HG03045 (cell line): ENCODE results near the gene SLC26A3.

Source experiments
- ATAC-seq: cut with Tn5 transposase; IDR thresholded peaks from one replicate; pipeline ENCODE4 v1.9.1; 2021; ENCODE audit warnings: mild to moderate bottlenecking, moderate library complexity; ENCODE audit not compliant: unreplicated experiment

SLC26A3 gene

DNA sequence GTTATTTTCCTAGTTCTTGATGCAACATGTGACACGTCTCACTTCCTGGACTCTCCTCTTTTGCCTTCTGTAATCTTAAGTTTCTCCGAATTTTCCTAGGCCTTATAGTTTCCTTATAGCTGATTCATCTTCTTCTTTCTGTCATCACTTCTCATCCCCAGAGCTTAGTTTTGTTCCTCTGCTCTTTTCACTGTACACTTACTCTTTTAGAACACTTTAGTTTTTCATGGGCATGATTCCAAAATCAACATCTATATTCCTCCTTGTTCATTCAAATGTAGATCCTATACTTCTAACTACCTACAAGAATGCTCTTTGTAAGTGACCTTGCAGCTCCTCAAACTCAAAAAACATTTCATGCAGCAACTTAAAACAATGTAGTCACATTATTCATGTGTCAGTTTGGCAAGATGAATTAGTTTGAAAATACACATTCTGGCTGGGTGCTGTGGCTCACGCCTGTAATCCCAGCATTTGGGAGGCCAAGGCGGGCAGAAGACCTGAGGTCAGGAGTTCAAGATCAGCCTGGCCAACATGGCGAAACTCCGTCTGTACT is 13.1 kb upstream of the SLC26A3 start:
- no peak for ATAC-seq

DNA sequence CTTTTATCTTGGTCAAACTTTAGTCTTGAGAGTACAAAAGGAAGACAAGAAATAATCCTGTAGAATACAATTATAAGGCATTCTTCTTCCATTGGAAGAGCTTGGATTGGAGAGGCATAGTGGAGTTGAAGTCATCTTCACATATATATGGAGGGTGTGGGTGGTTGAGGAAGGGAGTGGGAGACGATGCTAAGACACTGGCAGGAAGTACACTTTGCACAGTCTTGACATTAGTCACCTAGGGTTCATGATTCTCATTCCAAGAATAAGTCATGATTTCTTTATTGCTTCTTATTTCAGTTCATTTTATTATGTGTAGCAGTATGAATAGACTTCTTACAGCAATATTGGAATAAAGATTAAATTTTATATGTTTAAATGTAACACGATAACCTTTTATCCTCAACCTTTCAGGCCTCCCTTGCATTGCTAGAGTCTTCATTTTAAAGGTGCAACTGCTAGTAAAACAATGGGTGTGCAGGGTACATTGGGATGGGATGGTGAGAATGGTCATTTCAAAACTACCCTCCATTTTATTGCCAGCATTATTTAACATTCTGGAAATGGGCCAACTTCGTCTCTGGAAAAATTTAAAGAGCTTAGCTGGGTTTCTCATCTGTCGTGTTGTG is 12.3 kb upstream of the SLC26A3 start:
- no peak for ATAC-seq

- no peak for ATAC-seq
These were observed 10.5 kb upstream of the SLC26A3 start for GRCh38 chr7:107813524-107813923.

- no peak for ATAC-seq
These were observed 8.9 kb upstream of the SLC26A3 start for GRCh38 chr7:107811934-107812333.

DNA sequence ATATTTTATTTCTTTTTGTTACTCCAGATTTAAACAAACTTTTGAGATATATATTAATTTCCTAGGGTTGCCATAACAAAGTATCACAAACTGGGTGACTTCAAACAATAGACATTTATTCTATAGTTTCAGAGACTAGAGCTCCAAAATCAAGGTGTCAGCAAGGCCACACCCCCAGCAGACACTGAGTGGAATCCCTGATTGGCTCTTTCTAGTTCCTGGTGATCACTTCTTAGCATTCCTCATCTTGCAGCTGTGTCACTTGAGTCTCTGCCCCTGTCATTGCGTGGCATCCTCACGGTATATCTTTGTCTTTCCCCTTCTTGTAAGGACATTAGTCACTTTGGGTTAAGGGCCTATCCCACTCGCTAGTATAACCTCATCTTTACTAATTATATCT is 7.6 kb upstream of the SLC26A3 start:
- no peak for ATAC-seq

- ATAC-seq = no peak
These were observed 6.2 kb upstream of the SLC26A3 start for GRCh38 chr7:107809179-107809578.

DNA sequence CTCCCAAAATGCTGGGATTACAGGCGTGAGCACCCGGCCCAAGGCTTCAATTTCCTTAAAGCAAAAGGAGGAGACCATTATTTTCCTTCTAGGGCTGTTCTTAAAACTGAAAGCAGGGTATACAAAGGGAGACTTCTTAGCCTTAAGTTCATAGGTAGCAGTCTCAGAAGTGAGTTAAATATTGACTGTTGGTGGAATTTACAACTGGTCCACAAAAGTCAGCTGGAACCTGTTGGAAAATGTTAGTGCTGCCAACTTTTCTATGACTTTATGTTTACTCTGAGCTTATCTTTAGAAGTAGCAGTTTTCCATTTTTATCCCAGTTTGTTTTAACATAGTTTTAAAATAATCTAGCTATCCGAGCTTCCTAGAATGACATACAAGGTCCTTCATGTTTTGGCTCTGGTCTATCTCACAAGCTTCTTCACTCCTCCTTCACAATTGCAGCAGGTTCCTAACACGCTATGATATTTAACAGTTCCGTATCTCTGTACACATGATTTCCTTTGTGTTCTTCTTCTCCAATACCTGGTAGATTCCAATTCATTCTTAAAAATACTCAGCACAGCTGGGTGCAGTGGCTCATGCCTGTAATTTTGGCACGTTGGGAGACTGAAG is 3.3 kb downstream of the SLC26A3 start:
- no peak for ATAC-seq

DNA sequence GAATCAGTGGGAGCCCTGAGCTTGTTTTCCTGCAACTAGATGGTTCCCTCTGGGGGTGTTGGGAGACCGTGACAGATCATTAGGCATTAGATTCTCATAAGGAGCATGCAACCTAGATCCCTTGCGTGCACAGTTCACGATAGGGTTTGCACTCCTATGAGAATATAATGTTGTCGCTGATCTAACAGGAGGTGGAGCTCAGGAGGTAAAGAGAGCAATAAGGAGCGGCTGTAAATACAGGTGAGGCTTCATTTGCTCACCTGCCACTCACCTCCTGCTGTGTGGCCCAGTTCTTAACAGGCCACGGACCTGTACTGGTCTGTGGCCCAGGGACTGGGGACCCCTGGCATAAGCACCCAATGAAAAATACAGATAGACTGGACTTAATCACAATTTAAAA is 10.7 kb downstream of the SLC26A3 start:
- no peak for ATAC-seq

DNA sequence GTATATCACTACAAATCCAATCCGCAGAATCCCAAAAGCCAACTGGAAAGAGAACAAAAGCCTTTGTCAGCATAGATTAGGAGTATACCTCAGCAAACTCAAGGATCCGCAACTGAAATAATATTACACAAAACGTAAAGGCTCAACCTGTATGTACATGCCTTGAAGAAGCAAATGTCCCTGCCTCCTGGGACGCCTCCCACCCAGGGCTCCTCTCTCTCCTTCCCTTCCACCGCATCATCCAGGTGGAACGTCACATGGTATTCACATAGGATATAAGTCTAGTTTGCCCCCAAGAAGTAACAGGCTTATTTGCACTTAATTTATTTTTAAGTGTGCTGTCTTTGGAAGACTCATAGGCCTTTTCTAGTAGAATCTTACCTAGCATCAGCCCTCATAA is 13.4 kb downstream of the SLC26A3 start:
- no peak for ATAC-seq

DNA sequence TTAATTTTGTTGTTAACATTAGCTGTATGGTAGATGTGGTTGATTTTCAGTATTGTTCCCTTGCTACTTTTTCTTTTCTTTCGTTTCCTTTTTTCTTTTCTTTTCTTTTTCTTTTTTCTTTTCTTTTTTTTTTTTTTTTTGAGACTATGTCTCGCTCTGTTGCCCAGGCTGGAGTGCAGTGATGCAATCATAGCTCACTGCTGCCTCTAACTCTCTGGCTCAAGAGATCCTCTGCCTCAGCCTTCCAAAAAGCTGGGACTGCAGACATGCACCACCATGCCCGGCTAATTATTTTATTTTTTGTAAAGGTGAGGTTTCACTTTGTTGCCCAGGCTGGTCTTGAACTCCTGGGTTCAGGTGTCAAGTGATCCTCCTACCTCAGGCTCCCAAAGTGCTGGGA is 14.4 kb downstream of the SLC26A3 start:
- no peak for ATAC-seq

- ATAC-seq = no peak
These were observed 14.8 kb downstream of the SLC26A3 start for GRCh38 chr7:107788216-107788615.

DNA sequence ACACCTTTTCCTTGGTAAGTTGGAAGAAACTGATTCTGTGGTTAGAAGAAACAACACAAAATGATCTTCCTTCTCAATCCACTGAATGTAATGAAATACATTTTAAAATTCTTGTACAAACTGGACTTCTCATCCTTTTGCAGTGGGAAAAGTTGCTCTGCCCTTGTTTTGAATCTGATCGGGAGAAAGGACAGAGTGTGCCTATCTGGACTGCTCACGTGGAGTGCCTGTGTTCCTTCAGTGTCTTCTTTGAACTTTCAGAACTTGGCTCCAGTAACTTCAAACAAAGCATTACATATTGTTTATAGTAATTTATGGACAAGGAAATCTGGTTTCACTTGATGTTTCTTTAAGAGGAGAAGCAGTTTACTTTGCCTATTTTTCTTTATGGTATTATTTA is 17.1 kb downstream of the SLC26A3 start:
- ATAC-seq = no peak

GRCh38 chr7:107785170-107785569 is 17.9 kb downstream of the SLC26A3 start:
- ATAC-seq = no peak

GRCh38 chr7:107783648-107784047 is 19.4 kb downstream of the SLC26A3 start:
- no peak for ATAC-seq

GRCh38 chr7:107782374-107782773 is 20.6 kb downstream of the SLC26A3 start:
- ATAC-seq = no peak

DNA sequence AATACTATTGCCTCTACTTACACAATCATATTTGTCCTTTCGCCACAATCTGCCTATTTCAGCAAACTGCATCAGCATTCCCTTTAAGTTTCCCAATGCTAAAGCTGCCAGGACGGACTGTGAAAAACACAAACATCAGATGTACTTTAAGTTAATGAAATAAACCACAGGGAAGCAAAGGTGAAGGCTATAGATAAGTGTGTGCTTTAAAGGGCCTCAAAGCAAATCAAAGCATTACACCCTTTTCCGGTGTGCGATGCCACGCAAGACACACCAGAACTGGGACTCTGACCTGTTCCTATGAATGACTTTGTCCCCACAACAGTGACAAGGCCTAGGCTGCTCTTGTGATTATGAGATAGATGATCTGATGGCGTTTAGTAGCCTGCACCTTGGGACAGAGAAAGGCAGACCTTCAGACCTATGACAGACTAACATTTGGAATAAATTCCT is 23.4 kb downstream of the SLC26A3 start:
- no peak for ATAC-seq

DNA sequence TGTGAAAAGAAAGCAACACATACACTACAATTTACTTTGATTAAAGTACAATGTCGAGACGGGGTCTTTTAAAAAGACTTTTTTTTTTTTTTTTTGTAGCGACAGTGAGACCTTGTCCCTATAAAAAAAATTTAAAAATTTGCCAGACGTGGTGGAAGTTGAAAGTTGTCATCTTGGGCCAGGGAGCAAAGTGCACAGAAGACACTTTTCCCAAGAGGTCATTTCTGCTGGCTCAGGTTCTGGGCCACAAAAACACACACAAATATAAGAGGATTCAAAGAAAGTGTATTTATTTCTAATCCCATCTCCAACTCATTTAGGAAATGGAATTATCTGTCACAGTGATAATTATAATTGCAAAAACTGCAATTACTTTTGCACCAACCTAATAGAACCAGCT is 24.7 kb downstream of the SLC26A3 start:
- ATAC-seq = no peak

DNA sequence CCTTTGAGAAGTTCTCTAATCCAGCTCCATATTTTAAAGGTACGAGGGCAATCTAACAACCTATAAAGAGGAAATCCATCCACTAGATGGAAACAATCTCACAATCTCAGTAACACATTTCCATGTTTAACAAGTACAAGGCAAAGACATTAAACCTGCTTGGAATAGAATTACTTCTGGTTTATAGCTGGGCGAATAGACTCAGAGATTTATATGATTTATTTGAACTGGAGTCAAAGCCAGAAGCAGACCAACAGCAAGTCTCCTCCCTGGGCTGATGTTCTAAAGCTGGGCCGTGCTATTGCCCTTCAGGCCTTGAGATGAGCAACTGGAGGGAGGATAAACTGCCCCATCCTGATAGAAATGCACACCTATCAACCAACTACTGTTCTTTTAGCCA is 25.3 kb downstream of the SLC26A3 start:
- ATAC-seq = no peak

DNA sequence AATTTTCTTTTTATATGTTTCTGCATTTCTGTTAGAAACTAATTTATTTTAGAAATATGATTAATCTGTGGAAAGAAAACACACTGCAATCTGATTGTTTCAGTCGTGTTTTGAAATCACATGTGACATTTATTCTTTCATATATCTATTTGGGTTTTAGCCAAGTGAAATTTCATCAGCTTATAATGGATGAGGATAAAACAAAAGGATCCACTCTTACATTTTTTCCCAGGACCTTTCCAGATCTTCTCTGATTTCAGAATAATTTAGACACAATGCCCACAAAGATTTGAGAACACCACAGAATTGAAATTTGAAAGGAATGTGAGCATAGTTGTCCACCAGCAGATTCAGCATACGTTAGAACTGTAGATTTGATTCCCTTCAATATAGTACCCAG is 30.0 kb downstream of the SLC26A3 start:
- ATAC-seq = no peak

DNA sequence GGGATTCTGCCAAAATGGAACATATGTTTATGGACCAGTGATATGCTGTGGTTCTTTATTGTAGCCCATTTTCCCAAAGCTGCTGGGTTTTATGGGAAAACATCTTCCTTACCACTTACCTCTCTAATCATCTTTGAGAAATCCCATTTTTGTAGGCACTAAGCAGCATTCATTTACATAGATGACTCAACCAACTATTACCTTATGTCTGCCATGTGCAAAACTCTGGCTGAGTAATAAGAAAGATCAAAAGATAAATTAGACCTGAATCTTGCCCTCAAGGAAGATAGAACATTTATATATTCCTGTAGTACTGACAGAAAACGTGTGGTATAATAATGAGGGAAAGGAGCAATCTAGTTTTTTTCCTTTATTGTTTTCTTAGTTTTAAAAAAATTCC is 34.8 kb downstream of the SLC26A3 start:
- no peak for ATAC-seq

- no peak for ATAC-seq
These were observed 35.6 kb downstream of the SLC26A3 start for GRCh38 chr7:107767391-107767790.

- ATAC-seq = no peak
These were observed 44.4 kb downstream of the SLC26A3 start for GRCh38 chr7:107758667-107759066.

DNA sequence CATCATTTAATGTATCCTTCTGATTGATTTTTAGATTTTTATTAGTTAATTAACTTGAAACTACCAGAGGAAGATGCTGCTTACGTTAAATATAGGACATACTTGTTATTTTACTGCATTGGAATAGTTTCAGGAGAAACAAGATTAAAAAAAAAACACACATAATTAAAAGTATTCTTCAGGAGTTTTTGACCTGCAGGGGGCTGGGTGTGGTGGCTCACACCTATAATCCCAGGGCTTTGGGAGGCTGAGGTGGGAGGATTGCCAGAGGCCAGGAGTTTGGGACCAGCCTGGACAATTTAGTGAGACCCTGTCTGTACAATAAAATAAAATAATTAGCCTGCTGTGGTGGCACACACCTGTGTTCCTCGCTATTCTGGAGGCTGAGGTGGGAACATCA is 48.4 kb downstream of the SLC26A3 start:
- no peak for ATAC-seq
